Sigmoid colon (tissue), 7 donors: ENCODE data around the gene ACOXL. TPM values are rescaled to one million over a fixed set of nuclear protein-coding genes. Genes with fewer than 3 reads are reported as not detected.

Source experiments
- DNase-seq: peaks from one replicate; pipeline ENCODE4 v3.0.0-alpha.2; 2019
- H3K27ac ChIP-seq, 4 donors: fragments of 200-600 bp; sonication (generic); one replicate each; pipeline ENCODE4 v1.5.1; 2016 to 2019; ENCODE audit warnings: mild to moderate bottlenecking in 1 of 4
- H3K27me3 ChIP-seq, 3 donors: fragments of 200-600 bp; sonication (generic); one replicate each; pipeline ENCODE4 v1.5.1; 2019; ENCODE audit warnings: mild to moderate bottlenecking in 1 of 3
- H3K36me3 ChIP-seq, 4 donors: fragments of 200-600 bp; sonication (generic); one replicate each; pipeline ENCODE4 v1.5.1; 2016 to 2019
- H3K4me1 ChIP-seq, 4 donors: fragments of 200-600 bp; sonication (generic); one replicate each; pipeline ENCODE4 v1.5.1; 2017 to 2019
- H3K4me3 ChIP-seq, 4 donors: fragments of 200-600 bp; sonication (generic); one replicate each; pipeline ENCODE4 v1.5.1; 2017 to 2019; ENCODE audit warnings: mild to moderate bottlenecking in 2 of 4, moderate library complexity in 1 of 4
- H3K9me3 ChIP-seq, 4 donors: fragments of 200-600 bp in 3 of 4; sonication (generic) in 3 of 4; one replicate each; pipeline versions ENCODE4 v1.5.1 to v1.6.1; 2013 to 2019
- CTCF ChIP-seq, 4 experiments: fragments of 450-650 bp in 3 of 4; fragments of 200-600 bp in 1 of 4; IDR thresholded peaks; one replicate each; pipeline ENCODE4 v1.5.1; 2016 to 2019; ENCODE audit warnings: antibody characterized with exemption in 4 of 4, mild to moderate bottlenecking in 3 of 4, moderate library complexity in 2 of 4
- EP300 ChIP-seq, 4 donors: sonication (generic); formaldehyde crosslinking; IDR thresholded peaks; one replicate each; pipeline ENCODE4 v1.6.1; 2017; ENCODE audit warnings: antibody characterized with exemption in 4 of 4
- POLR2A ChIP-seq, 2 donors: fragments of 450-650 bp; IDR thresholded peaks; one replicate each; pipeline ENCODE4 v1.6.1; 2016; ENCODE audit warnings: antibody characterized with exemption in 2 of 2, mild to moderate bottlenecking in 2 of 2, moderate library complexity in 2 of 2
- POLR2AphosphoS5 ChIP-seq, 4 donors: sonication (generic); formaldehyde crosslinking; IDR thresholded peaks; one replicate each; pipeline ENCODE4 v1.6.1; 2017; ENCODE audit warnings: antibody characterized with exemption in 4 of 4
- WGBS, 2 donors: extraction: QIAGEN DNeasy Blood & Tissue Kit; methylation state at CpG; one replicate each; pipeline ENCODE4 v1.1.7; 2013; 5-methylcytosine and 5-hydroxymethylcytosine counted together
- intact Hi-C: fragments of 100-400 bp; cut with DNase I; formaldehyde crosslinking; loops from one replicate; pipeline ENCODE4 v1.15.1; 2023
- polyA plus RNA-seq, 3 donors: library from polyadenylated mRNA; stranded (reverse); fragments of 200-250 nt; gene quantifications; one replicate each; pipeline ENCODE4 v1.2.3, GENCODE V29; 2013
- total RNA-seq, 4 donors: library from RNA; depleted of rRNA; stranded (reverse); fragments of >200 nt; gene quantifications; one replicate each; pipeline ENCODE4 v1.1.0, GENCODE V29; 2016
- donor health status: healthy with polysubstance abuse.
- donor health status: Bipolar disorder and iron deficiency.
- donor health status: healthy.

ACOXL gene
- total and polyA plus RNA-seq, 7 donors, result 0.45 TPM; not detected in 6

DNA sequence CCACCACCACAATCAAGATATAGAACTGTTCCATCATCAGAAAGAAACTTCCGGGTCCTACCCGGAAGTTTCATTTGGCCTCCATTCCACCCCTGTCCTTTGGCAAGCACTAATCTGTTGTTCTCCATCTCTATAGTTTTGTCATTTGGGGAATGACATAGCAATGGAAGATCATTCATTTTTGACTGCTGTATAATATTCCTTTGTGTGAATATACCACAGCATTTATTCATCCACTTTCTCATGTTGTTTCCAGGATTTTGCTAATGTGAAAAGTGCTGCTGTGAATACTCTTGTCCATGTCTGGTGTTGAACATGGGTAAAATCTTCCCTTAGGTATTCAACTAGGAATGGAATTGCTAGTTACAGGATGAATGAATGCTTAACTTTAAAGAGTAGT lies 53.1 kb downstream of the ACOXL start:
- TF ChIP-seq CTCF (IDR thresholded peaks at IDR 0.05), result no peak
- no peak for TF ChIP-seq POLR2AphosphoS5 (IDR thresholded peaks at IDR 0.05)
- no peak for TF ChIP-seq EP300 (IDR thresholded peaks at IDR 0.05)
- no peak for TF ChIP-seq POLR2A (IDR thresholded peaks at IDR 0.05)
- Histone ChIP-seq H3K4me1 (no peaks in the 10 kb centered on the region), H3K27ac (no peak overlapping the region), H3K9me3 (no peaks in the 10 kb centered on the region), H3K27me3 (no peaks in the 10 kb centered on the region), H3K4me3 (no peak overlapping the region), H3K36me3 (no peaks in the 10 kb centered on the region)
- 93 to 96% methylated on average over 2 of the region's 2 CpGs for WGBS, 2 donors
- intact Hi-C loops, result no loop called here
- DNase-seq, result no peak

DNA sequence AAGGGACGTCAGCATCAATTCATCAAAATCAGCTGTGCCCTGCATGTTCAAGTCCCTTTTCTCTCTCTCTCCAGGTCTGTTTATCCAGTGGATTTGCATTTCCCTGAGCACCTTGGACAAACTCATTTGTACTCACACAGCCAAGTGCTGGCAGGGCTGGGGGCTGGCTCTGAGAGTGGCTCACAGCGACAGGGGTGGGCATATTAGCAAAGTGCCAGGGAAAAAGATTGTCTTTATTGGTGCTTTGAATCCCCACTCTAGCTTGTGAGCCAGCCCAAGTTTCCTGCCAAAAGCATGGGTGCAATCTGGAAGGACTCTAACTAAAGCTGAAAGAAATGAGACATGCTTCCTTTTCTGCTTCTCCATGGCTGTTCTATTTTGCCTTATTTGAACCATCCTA lies 56.6 kb downstream of the ACOXL start:
- Histone ChIP-seq H3K9me3 (no peaks in the 10 kb centered on the region), H3K4me3 (no peak overlapping the region), H3K27ac (no peak overlapping the region), H3K36me3 (no peaks in the 10 kb centered on the region), H3K27me3 (no peaks in the 10 kb centered on the region), H3K4me1 (no peaks in the 10 kb centered on the region)
- TF ChIP-seq CTCF (IDR thresholded peaks at IDR 0.05) (no peak), POLR2AphosphoS5 (IDR thresholded peaks at IDR 0.05) (no peak), EP300 (IDR thresholded peaks at IDR 0.05) (no peak), POLR2A (IDR thresholded peaks at IDR 0.05) (no peak)
- intact Hi-C loops, result no loop called here
- WGBS, 2 donors, result 69 to 85% methylated on average over 2 of the region's 2 CpGs
- DNase-seq, result no peak

DNA sequence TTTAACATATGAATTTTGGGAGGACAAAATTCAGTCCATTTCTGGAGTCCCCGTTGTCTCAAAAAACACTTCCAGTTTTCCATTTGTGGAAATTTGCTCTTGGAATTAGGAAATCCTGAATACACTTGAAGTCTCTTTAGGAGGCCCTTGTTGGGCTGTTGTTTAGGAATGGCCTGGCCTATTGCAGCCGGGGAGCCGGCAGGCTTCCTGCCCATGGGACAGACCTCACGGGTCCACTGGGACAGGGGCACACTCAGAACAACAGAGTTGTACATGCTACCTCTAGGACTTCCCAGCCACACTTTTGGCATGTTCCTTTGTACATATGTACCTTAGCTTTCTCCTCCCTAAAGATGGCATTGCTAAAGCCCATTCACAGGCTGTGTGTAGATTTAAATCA lies 57.3 kb downstream of the ACOXL start:
- intact Hi-C loops, result no loop called here
- no peak overlapping the region for H3K4me3 ChIP-seq
- H3K9me3 ChIP-seq, result no peaks in the 10 kb centered on the region
- no peak for TF ChIP-seq POLR2AphosphoS5 (IDR thresholded peaks at IDR 0.05)
- TF ChIP-seq CTCF (IDR thresholded peaks at IDR 0.05), result no peak
- TF ChIP-seq POLR2A (IDR thresholded peaks at IDR 0.05), result no peak
- TF ChIP-seq EP300 (IDR thresholded peaks at IDR 0.05), result no peak
- 88 to 92% methylated on average over 4 of the region's 4 CpGs for WGBS, 2 donors
- H3K4me1 ChIP-seq, result no peaks in the 10 kb centered on the region
- H3K27me3 ChIP-seq, result no peaks in the 10 kb centered on the region
- H3K36me3 ChIP-seq, result no peaks in the 10 kb centered on the region
- no peak for DNase-seq
- H3K27ac ChIP-seq, result no peak overlapping the region

DNA sequence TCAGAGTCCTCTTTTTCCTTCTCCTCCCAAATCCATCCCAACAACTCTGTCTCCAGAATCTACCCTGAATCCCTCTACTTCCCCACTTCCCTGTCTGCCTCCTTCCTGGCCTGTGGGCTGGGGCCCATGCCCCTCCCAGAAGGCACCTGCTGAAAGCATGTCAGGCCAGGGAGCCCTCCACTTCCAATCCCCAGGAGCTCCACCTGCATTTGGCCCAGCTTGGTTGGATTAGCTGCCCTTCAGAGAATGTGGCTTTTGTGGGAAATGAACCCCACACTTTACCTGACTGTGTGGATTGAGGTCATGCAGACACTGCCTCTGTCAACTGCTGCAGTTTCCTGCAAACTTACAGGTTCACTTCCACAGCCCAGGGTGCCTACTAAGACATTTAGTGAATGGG lies 58.5 kb downstream of the ACOXL start:
- no peak for DNase-seq
- Histone ChIP-seq H3K9me3 (no peaks in the 10 kb centered on the region), H3K27me3 (no peaks in the 10 kb centered on the region), H3K4me3 (no peak overlapping the region), H3K36me3 (no peaks in the 10 kb centered on the region), H3K27ac (no peak overlapping the region), H3K4me1 (no peaks in the 10 kb centered on the region)
- intact Hi-C loops, result no loop called here
- TF ChIP-seq EP300 (IDR thresholded peaks at IDR 0.05), result no peak
- TF ChIP-seq POLR2AphosphoS5 (IDR thresholded peaks at IDR 0.05), result no peak
- no peak for TF ChIP-seq POLR2A (IDR thresholded peaks at IDR 0.05)
- TF ChIP-seq CTCF (IDR thresholded peaks at IDR 0.05), result no peak

DNA sequence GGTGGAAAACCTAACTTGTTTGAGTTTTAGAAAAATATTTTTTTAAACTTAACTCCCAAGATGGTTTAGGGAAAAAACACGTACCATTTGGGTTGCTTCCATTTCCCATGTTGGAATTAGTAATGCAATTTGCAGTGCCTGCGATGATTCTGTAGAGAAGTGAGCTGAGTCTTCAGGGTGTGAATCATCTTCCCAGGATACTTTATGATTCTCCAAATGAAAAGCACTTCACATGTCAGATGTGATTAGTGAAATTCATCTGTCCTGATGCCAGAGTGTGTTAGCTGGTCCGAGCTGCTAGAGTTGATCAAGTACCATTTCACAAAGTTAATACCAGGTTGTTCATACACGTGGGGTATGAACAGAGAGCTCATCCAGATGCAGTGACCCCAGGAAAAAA lies 59.1 kb downstream of the ACOXL start:
- H3K27me3 ChIP-seq, result no peaks in the 10 kb centered on the region
- no peak overlapping the region for H3K4me3 ChIP-seq
- no peak overlapping the region for H3K27ac ChIP-seq
- intact Hi-C loops, result no loop called here
- WGBS, 2 donors, result 71 to 87% methylated on average over 4 of the region's 4 CpGs
- no peak for DNase-seq
- H3K36me3 ChIP-seq, result no peaks in the 10 kb centered on the region
- TF ChIP-seq EP300 (IDR thresholded peaks at IDR 0.05), result no peak
- no peak for TF ChIP-seq POLR2A (IDR thresholded peaks at IDR 0.05)
- no peak for TF ChIP-seq POLR2AphosphoS5 (IDR thresholded peaks at IDR 0.05)
- TF ChIP-seq CTCF (IDR thresholded peaks at IDR 0.05), result no peak
- H3K4me1 ChIP-seq, result no peaks in the 10 kb centered on the region
- H3K9me3 ChIP-seq, result no peaks in the 10 kb centered on the region
